Panc1 (cell line): ENCODE measurements around the gene PTRH2. TPM values are rescaled to one million over a fixed set of nuclear protein-coding genes. Genes with fewer than 3 reads are reported as not detected.
"Not testable (repeated sequence)": the region's sequence is repeated elsewhere in the genome, so short reads cannot be mapped to it uniquely, and the experiment has no call there.

ENCODE experiments used
- ATAC-seq: fragments of 200-7000 bp; cut with Tn5 transposase; 2 replicates; pipeline ENCODE4 v1.9.1; 2020; ENCODE audit warnings: mild to moderate bottlenecking, moderate library complexity
- BruUV-seq: library from RNA; stranded (reverse); fragments of 400-500 nt; replicated peaks from 2 replicates; lab custom pipeline; 2021; lab: Mats Ljungman, UMichigan
- CTCF ChIA-PET: fragments of 300-600 bp; sonication (Branson Sonifier 250); formaldehyde crosslinking; loops from one replicate; lab custom pipeline; 2022; ENCODE audit warnings: antibody characterized with exemption; lab: Charles Lee
- POLR2A ChIA-PET: fragments of 300-600 bp; sonication (Branson Sonifier 250); formaldehyde crosslinking; loops from one replicate; lab custom pipeline; 2022; ENCODE audit warnings: antibody characterized with exemption; lab: Charles Lee
- DNase-seq: peaks from one replicate; pipeline ENCODE4 v3.0.0-alpha.2; 2010; ENCODE audit warnings: low read depth, low spot score
- H3K27ac ChIP-seq: 2 replicates; pipeline ENCODE4 v1.5.1; 2011; ENCODE audit warnings: mild to moderate bottlenecking, low read length, inconsistent platforms
- H3K27me3 ChIP-seq: fragments of 200-500 bp; sonication (Bioruptor generic); 2 replicates; pipeline ENCODE4 v1.6.0; 2014; ENCODE audit warnings: low read length, inconsistent platforms; ENCODE audit not compliant: control insufficient read depth, insufficient read depth
- H3K36me3 ChIP-seq: fragments of 200-500 bp; sonication (Bioruptor generic); 2 replicates; pipeline ENCODE4 v1.5.1; 2014; ENCODE audit warnings: inconsistent platforms, mild to moderate bottlenecking, low read length, moderate library complexity; ENCODE audit not compliant: control insufficient read depth, insufficient read depth
- H3K4me1 ChIP-seq: 2 replicates; pipeline ENCODE4 v1.5.1; 2011; ENCODE audit warnings: inconsistent platforms, mild to moderate bottlenecking, low read length, moderate library complexity; ENCODE audit not compliant: control insufficient read depth, insufficient read depth
- H3K4me3 ChIP-seq, 2 experiments: 2 replicates each; pipeline ENCODE4 v1.5.1; 2011 to 2012; ENCODE audit warnings: low read depth in 2 of 2, low read length in 2 of 2, mild to moderate bottlenecking in 2 of 2, inconsistent platforms in 1 of 2, moderate library complexity in 1 of 2
- H3K9me3 ChIP-seq: fragments of 200-500 bp; sonication (Bioruptor generic); 2 replicates; pipeline ENCODE4 v1.5.1; 2014; ENCODE audit warnings: low read depth, mild to moderate bottlenecking, inconsistent platforms, low read length, moderate library complexity; ENCODE audit not compliant: control insufficient read depth, insufficient read depth
- CTCF ChIP-seq: fragments of 450-650 bp; IDR thresholded peaks from 2 replicates; pipeline ENCODE4 v1.5.1; 2017; ENCODE audit warnings: mild to moderate bottlenecking
- POLR2AphosphoS5 ChIP-seq: IDR thresholded peaks from 2 replicates; pipeline ENCODE4 v1.6.1; 2012; ENCODE audit warnings: mild to moderate bottlenecking, low read depth, low read length, moderate library complexity
- REST ChIP-seq, 2 experiments: IDR thresholded peaks; 2 replicates each; pipeline ENCODE4 v1.6.1; 2011 to 2012; ENCODE audit warnings: low read depth in 2 of 2, control low read depth in 1 of 2, low read length in 1 of 2, mild to moderate bottlenecking in 1 of 2, moderate library complexity in 1 of 2; ENCODE audit not compliant: insufficient read depth in 1 of 2
- SIN3A ChIP-seq: IDR thresholded peaks from 2 replicates; pipeline ENCODE4 v1.6.1; 2012; ENCODE audit warnings: low read depth, mild to moderate bottlenecking, low read length, moderate library complexity, borderline replicate concordance; ENCODE audit not compliant: insufficient read depth
- TCF7L2 ChIP-seq: IDR thresholded peaks from 2 replicates; pipeline ENCODE4 v1.6.1; 2011; ENCODE audit warnings: mild to moderate bottlenecking, low read depth, low read length, inconsistent platforms
- in situ Hi-C: cut with HindIII; loops from 2 replicates; pipeline ENCODE4 v1.10.0; 2016; ENCODE audit warnings: low sequenced_read_pairs, low pct_unique_long_range_greater_than_20kb
- intact Hi-C: fragments of 100-400 bp; cut with micrococcal nuclease; formaldehyde crosslinking; loops from one replicate; pipeline ENCODE4 v1.10.0; 2022; ENCODE audit not compliant: unreplicated experiment
- total RNA-seq: library from RNA; stranded (reverse); gene quantifications from one replicate; pipeline ENCODE4 v1.2.1, GENCODE V29; 2021; ENCODE audit not compliant: unreplicated experiment

PTRH2 gene
- total RNA-seq, 1 experiment from 2014 or later, result 40.2 TPM

- no peak for DNase-seq
- in situ Hi-C loops (no loop called here), intact Hi-C loops (no loop called here)
- no peaks in the 10 kb centered on the region for H3K9me3 ChIP-seq
- BruUV-seq, result no TSS peak
- H3K27me3 ChIP-seq, result no peaks in the 10 kb centered on the region
- peaks cover 52% of the 10 kb centered on the region for H3K36me3 ChIP-seq
- no peak overlapping the region for H3K4me3 ChIP-seq
- no peak overlapping the region for H3K27ac ChIP-seq
- H3K4me1 ChIP-seq, result peaks cover 3% of the 10 kb centered on the region
- no peak for ATAC-seq
- ChIA-PET POLR2A (no interaction called here), CTCF (no interaction called here)
- TF ChIP-seq POLR2AphosphoS5 (no peak), REST (IDR thresholded peaks at IDR 0.05; ENCODE audit: insufficient read depth in 1 of 2, low read depth in 2 of 2, low read length in 1 of 2) (no peak), TCF7L2 (no peak), CTCF (no peak), SIN3A (no peak)
Observed at GRCh38 chr17:59666235-59666634, 41.0 kb downstream of the PTRH2 start.

- DNase-seq, in situ Hi-C loops, H3K27ac ChIP-seq, POLR2A ChIA-PET, H3K4me1 ChIP-seq, BruUV-seq, CTCF ChIA-PET, H3K27me3 ChIP-seq, intact Hi-C loops, ATAC-seq, H3K9me3 ChIP-seq, H3K4me3 ChIP-seq: not testable (repeated sequence)
- peaks cover 42% of the 10 kb centered on the region for H3K36me3 ChIP-seq
Observed at GRCh38 chr17:59656624-59657023, 50.6 kb downstream of the PTRH2 start.

- peaks cover 54% of the 10 kb centered on the region for H3K36me3 ChIP-seq
- POLR2A ChIA-PET, result no interaction called here
Observed at GRCh38 chr17:59652119-59652518, 55.1 kb downstream of the PTRH2 start.

More at GRCh38 chr17:59652119-59652518, 55.1 kb downstream of the PTRH2 start:
- intact Hi-C loops (no loop called here), in situ Hi-C loops (no loop called here)
- DNase-seq (no peak), ATAC-seq (no peak)
- H3K27me3 ChIP-seq, result no peaks in the 10 kb centered on the region
- no TSS peak for BruUV-seq
- TF ChIP-seq POLR2AphosphoS5 (no peak), REST (IDR thresholded peaks at IDR 0.05; ENCODE audit: insufficient read depth in 1 of 2, low read depth in 2 of 2, low read length in 1 of 2) (no peak), SIN3A (no peak), TCF7L2 (no peak), CTCF (no peak)
- CTCF ChIA-PET, result no interaction called here
- H3K27ac ChIP-seq, result no peak overlapping the region
- no peaks in the 10 kb centered on the region for H3K9me3 ChIP-seq
- 0 out of 2 replicates have a peak, but pooled peaks cover 3% of the 10 kb centered on the region for H3K4me1 ChIP-seq
- H3K4me3 ChIP-seq, result no peak overlapping the region
